Erythroblast (primary cell): ENCODE data around the gene TENM4.

ENCODE experiments used
- GATA1 ChIP-seq: IDR thresholded peaks from 2 replicates; pipeline ENCODE4 v1.6.1; 2011; ENCODE audit warnings: low read depth, mild to moderate bottlenecking, control low read depth, low read length, moderate library complexity
- POLR2A ChIP-seq: IDR thresholded peaks from 2 replicates; pipeline ENCODE4 v1.6.1; 2011; ENCODE audit warnings: mild to moderate bottlenecking, low read length

- TF ChIP-seq POLR2A (no peak), GATA1 (no peak)
These were observed 57.0 kb downstream of the TENM4 start for GRCh38 chr11:79383874-79384273.
